Liver (tissue), 9 donors: ENCODE data around the gene NCS1. TPM values are rescaled to one million over a fixed set of nuclear protein-coding genes. Genes with fewer than 3 reads are reported as not detected.

Source experiments
- DNase-seq: peaks from one replicate; pipeline ENCODE4 v3.0.0-alpha.2; 2017; ENCODE audit warnings: low spot score
- H3K27ac ChIP-seq, 2 donors: one replicate each; pipeline ENCODE4 v1.7.0; 2013; ENCODE audit warnings: inconsistent platforms in 2 of 2, low read length in 2 of 2, control low read depth in 1 of 2, low read depth in 1 of 2, mild to moderate bottlenecking in 1 of 2
- H3K27me3 ChIP-seq, 4 donors: one replicate each; pipeline versions ENCODE4 v1.6.1 to v1.7.0; 2013; ENCODE audit warnings: low read length in 3 of 4, inconsistent platforms in 1 of 4, mild to moderate bottlenecking in 1 of 4, moderate library complexity in 1 of 4; ENCODE audit not compliant: control insufficient read depth in 4 of 4, insufficient read depth in 4 of 4
- H3K36me3 ChIP-seq, 4 donors: one replicate each; pipeline versions ENCODE4 v1.6.1 to v1.7.0; 2013; ENCODE audit warnings: low read length in 3 of 4, mild to moderate bottlenecking in 3 of 4, low read depth in 1 of 4, moderate library complexity in 1 of 4; ENCODE audit not compliant: control insufficient read depth in 4 of 4, insufficient read depth in 3 of 4
- H3K4me1 ChIP-seq, 4 donors: one replicate each; pipeline versions ENCODE4 v1.6.1 to v1.7.0; 2013; ENCODE audit warnings: low read length in 3 of 4, mild to moderate bottlenecking in 3 of 4, moderate library complexity in 1 of 4; ENCODE audit not compliant: control insufficient read depth in 4 of 4, insufficient read depth in 4 of 4
- H3K4me3 ChIP-seq, 3 donors: one replicate each; pipeline versions ENCODE4 v1.6.1 to v1.7.0; 2013; ENCODE audit warnings: low read length in 3 of 3, control low read depth in 1 of 3, low read depth in 1 of 3, mild to moderate bottlenecking in 1 of 3
- H3K9ac ChIP-seq, 2 donors: one replicate each; pipeline ENCODE4 v1.7.0; 2013; ENCODE audit warnings: low read length in 2 of 2, mild to moderate bottlenecking in 2 of 2, moderate library complexity in 2 of 2, control low read depth in 1 of 2, low read depth in 1 of 2
- H3K9me3 ChIP-seq, 4 donors: one replicate each; pipeline versions ENCODE4 v1.6.1 to v1.7.0; 2013; ENCODE audit warnings: low read length in 3 of 4; ENCODE audit not compliant: control insufficient read depth in 4 of 4
- CTCF ChIP-seq: fragments of 150-350 bp; IDR thresholded peaks from 2 replicates; pipeline ENCODE4 v1.5.1; 2017; ENCODE audit warnings: improper control_type of control experiment, low read depth, low read length; ENCODE audit not compliant: missing input control
- EGR1 ChIP-seq, 2 donors: IDR thresholded peaks; 2 replicates each; pipeline ENCODE4 v1.6.1; 2016 to 2018; ENCODE audit warnings: antibody characterized with exemption in 2 of 2, low read depth in 2 of 2
- FOXA2 ChIP-seq: IDR thresholded peaks from 2 replicates; pipeline ENCODE4 v1.6.1; 2016; ENCODE audit warnings: antibody characterized with exemption
- GABPA ChIP-seq, 2 donors: IDR thresholded peaks in 1 of 2; conservative IDR thresholded peaks in 1 of 2; 2 replicates each; pipeline ENCODE4 v1.6.1; 2016; ENCODE audit warnings: antibody characterized with exemption in 2 of 2, mild to moderate bottlenecking in 1 of 2, moderate library complexity in 1 of 2
- HNF4A ChIP-seq, 2 donors: conservative IDR thresholded peaks; 2 replicates each; pipeline ENCODE4 v1.6.1; 2016; ENCODE audit warnings: antibody characterized with exemption in 2 of 2, mild to moderate bottlenecking in 2 of 2
- HNF4G ChIP-seq: IDR thresholded peaks from 2 replicates; pipeline ENCODE4 v1.6.1; 2016; ENCODE audit warnings: antibody characterized with exemption
- JUND ChIP-seq, 2 donors: IDR thresholded peaks; 2 replicates each; pipeline ENCODE4 v1.6.1; 2016; ENCODE audit warnings: antibody characterized with exemption in 2 of 2
- NR2F2 ChIP-seq: IDR thresholded peaks from 2 replicates; pipeline ENCODE4 v1.6.1; 2016; ENCODE audit warnings: antibody characterized with exemption
- RAD21 ChIP-seq, 2 donors: IDR thresholded peaks; 2 replicates each; pipeline ENCODE4 v1.6.1; 2016; ENCODE audit warnings: antibody characterized with exemption in 2 of 2, mild to moderate bottlenecking in 2 of 2
- REST ChIP-seq: IDR thresholded peaks from 2 replicates; pipeline ENCODE4 v1.6.1; 2016; ENCODE audit warnings: antibody characterized with exemption, mild to moderate bottlenecking
- RXRA ChIP-seq, 2 donors: IDR thresholded peaks; 2 replicates each; pipeline ENCODE4 v1.6.1; 2017 to 2018; ENCODE audit warnings: antibody characterized with exemption in 2 of 2, mild to moderate bottlenecking in 1 of 2
- TAF1 ChIP-seq: conservative IDR thresholded peaks from 2 replicates; pipeline ENCODE4 v1.6.1; 2016; ENCODE audit warnings: antibody characterized with exemption, mild to moderate bottlenecking
- YY1 ChIP-seq: IDR thresholded peaks from 2 replicates; pipeline ENCODE4 v1.6.1; 2016; ENCODE audit warnings: antibody characterized with exemption, mild to moderate bottlenecking
- ZBTB33 ChIP-seq: IDR thresholded peaks from 2 replicates; pipeline ENCODE4 v1.6.1; 2016; ENCODE audit warnings: antibody characterized with exemption
- WGBS: extraction: QIAGEN DNeasy Blood & Tissue Kit; methylation state at CpG from one replicate; pipeline ENCODE4 v1.1.7; 2013; 5-methylcytosine and 5-hydroxymethylcytosine counted together
- polyA plus RNA-seq, 2 donors: library from polyadenylated mRNA; stranded (reverse) in 1 of 2; unstranded in 1 of 2; fragments of 200-250 nt in 1 of 2; fragments of >200 nt in 1 of 2; fragmentation: Nextera tagmentation in 1 of 2; extraction: Ambion mirVana in 1 of 2; gene quantifications; one replicate each; pipeline versions ENCODE4 v1.2.1 to v1.2.3, GENCODE V29; 2013 to 2015
- total RNA-seq, 2 donors: library from RNA; depleted of rRNA; stranded (reverse); fragments of >200 nt; gene quantifications; one replicate each; pipeline ENCODE4 v1.2.3, GENCODE V29; 2014
- TF ChIP-seq, protein P1 (sequence below): IDR thresholded peaks from 2 replicates; pipeline ENCODE4 v1.6.1; 2016; ENCODE audit warnings: antibody characterized with exemption
- donor health status: healthy.
- donor health status: healthy.
- donor health status: healthy.
- donor health status: healthy.
- donor health status: healthy.

Gene NCS1
- total and polyA plus RNA-seq, 4 donors, result 0.35 to 2.5 (median 1.2) TPM

GRCh38 chr9:130213911-130214761, 41.9 kb downstream of the NCS1 start:
- DNase-seq, result no peak
- WGBS, result 89% methylated on average over 19 of the region's 19 CpGs

More at GRCh38 chr9:130213911-130214761, 41.9 kb downstream of the NCS1 start:
- Histone ChIP-seq H3K4me3 (no peak overlapping the region), H3K27ac (no peak overlapping the region), H3K27me3 (no peaks in the 10 kb centered on the region), H3K9me3 (no peaks in the 10 kb centered on the region), H3K4me1 (no peaks in the 10 kb centered on the region), H3K36me3 (no peaks in the 10 kb centered on the region), H3K9ac (no peak overlapping the region)
- TF ChIP-seq TAF1 (no peak), RAD21 (IDR thresholded peaks at IDR 0.05) (no peak), HNF4G (no peak), NR2F2 (no peak), REST (no peak), HNF4A (conservative IDR thresholded peaks at IDR 0.05) (no peak), GABPA (IDR thresholded peaks at IDR 0.05 in 1 of 2, conservative IDR thresholded peaks at IDR 0.05 in 1 of 2) (no peak), CTCF (no peak), ZBTB33 (no peak), YY1 (no peak), FOXA2 (no peak), EGR1 (IDR thresholded peaks at IDR 0.05; ENCODE audit: low read depth in 2 of 2) (no peak), RXRA (IDR thresholded peaks at IDR 0.05) (no peak), JUND (IDR thresholded peaks at IDR 0.05) (no peak)
- TF ChIP-seq, protein P1, sequence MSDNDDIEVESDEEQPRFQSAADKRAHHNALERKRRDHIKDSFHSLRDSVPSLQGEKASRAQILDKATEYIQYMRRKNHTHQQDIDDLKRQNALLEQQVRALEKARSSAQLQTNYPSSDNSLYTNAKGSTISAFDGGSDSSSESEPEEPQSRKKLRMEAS, result no peak
